ENCODE data around the gene CRACR2A.

Gene CRACR2A

DNA sequence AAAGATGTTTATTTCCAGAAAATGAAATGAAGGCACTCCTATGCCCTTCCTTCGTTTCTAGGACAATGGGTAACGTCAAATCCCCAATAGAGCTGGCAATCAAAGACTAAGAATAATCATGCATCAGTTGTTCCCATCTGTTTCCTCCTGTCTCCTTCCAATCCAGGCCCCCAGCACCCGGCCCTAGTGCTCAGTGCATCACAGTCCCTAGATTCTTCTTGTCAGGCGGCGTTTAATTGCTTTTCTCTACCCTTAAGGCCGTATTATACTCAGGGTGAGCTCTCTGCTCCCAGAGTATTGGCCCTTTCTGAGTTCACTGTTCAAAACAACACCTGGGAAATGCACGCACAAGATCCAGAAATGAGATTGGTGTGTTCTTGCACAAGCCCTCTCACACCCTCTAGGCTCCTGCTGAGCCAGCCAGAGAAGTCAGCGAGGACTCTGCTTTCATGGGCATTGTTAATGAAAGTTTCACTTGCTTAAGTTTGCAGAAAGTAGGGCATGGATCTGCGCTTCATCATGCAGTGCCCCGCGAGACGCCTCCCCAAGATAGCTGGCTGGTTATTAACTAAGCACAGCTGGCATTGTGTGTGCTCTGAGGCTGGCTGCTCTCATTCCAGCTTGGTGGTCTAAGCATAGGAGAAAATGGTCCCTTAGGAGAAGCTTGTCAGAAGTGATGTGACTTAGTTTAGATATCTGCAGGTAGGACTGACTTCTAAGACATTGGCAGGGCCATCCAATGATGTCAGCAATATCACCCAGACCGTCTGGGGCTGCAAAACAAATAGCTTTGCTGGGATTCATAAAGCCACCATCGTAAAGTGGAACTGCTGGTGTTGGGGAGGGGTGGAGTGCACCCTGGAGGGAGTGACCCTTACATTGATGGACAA is 28.7 kb downstream of the CRACR2A start:
- no peak for DNase-seq

DNA sequence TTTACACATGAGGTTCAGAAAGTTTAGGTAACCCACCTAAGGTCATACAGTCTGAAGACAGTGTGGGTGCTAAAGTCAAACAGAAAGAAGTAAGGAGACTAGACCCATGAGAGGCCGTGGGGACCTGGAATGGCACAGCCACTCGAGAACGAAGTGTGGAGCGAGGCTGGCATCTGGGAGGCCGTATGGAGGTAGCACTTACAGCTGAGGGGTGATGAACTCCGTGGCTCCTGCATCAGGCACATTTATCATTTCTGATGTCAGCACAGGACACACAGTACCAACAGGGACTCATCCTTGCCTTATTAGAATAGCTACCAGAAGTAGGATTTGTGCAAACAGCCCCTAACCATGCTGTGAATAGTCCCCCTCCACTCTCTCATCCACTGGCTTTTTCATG is 30.5 kb downstream of the CRACR2A start:
- no peak for DNase-seq

DNA sequence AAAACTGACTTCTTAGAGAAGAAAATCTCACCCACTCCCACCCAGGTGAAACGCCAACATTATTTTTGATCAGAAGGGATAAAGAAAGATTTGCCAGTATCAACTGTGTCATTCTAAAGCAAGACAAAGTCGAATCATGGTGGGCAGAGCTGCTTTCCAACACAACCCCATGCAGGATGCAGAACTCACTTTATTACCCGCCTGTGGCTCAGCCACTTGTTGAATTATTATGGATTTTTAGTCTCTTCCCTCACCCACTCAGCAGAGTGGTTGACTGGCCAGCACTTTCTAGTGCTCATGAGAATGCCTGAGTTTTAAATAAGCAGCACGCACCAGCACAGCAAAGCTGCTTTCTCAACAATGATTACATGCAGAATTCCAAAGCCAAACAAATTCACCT is 32.1 kb downstream of the CRACR2A start:
- no peak for DNase-seq

DNA sequence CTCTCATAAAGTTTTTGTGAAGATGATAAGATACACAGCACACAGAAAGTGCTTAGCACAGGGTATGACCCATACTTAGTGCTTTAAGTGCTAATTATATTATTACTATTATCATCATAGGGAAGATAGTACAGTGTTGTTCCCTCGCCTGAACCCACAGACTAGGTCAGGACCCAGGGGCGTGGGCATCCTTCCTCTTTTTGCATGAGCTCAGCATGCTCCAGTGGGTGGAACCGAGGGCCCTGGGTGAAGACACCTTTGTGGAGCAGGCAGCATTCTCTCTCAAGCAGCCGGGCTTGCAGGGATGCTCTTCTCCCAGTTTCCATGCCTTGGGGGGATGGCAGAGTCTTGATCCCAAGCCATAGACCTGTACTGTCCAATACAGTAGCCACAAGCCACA is 34.8 kb downstream of the CRACR2A start:
- no peak for DNase-seq

DNA sequence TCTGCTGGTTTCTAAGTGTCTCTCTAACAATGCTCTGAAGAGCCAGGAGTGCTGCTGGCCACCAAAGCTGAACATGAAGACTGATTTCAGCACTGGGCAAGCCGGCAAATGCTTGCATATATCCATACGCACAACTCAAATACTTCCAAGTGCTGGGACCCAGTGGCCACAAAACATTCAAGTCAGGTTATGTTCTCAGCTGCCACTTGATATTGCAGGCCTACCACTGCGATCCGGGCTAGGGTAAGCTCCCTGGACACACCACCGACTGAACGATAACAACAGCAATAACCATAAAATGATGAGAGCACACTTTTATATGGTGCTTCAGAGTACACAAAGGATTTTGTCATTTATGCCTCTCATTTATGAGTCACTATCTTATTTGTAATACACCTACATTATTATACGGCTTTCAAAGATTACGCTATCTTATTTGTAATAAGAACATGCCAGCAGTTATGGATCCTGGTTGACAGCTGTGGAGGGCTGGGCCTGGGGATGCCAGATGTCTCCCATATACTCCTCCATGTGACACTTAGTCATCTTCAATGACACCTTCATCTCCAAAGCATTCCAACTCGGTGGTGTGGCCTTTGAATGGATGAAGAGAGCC is 35.5 kb downstream of the CRACR2A start:
- DNase-seq = no peak

DNA sequence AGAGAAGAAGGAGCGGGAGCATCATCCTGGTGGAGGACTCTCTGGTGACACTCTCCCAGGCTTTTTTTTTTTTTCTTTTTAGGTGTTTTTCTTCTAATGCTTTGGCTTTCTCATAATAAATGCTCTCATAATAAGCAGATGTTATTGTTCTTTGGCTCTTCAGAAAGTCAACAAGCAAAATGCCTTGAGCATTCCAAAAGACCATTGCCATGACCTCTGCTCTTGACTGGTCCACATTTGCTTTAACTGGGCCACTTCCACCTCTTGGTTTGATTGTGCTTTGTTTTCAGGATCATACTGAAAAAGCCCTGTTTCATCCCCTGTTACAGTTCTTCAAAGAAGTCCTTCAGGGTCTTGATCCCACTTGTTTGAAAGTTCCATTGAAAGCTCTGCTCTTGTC is 36.9 kb downstream of the CRACR2A start:
- no peak for DNase-seq

DNA sequence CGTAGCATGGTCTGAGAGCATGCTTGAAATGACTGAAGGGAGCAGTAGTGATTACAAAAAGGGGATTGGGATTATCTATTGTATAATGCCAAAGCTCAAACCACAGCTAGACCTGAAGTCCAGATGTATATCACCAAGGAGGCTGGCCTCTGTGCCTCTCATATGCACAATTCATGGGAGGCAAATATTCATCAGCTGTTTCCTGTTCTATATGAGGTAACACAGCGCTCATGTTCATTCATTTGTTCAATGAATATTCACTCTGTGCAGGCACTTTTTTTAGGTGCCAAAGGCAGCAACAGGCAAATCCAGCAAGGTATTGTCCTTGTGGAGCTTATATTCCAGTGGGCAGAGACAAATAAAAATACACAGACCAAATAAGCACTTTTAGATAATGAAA is 39.0 kb downstream of the CRACR2A start:
- DNase-seq = no peak

DNA sequence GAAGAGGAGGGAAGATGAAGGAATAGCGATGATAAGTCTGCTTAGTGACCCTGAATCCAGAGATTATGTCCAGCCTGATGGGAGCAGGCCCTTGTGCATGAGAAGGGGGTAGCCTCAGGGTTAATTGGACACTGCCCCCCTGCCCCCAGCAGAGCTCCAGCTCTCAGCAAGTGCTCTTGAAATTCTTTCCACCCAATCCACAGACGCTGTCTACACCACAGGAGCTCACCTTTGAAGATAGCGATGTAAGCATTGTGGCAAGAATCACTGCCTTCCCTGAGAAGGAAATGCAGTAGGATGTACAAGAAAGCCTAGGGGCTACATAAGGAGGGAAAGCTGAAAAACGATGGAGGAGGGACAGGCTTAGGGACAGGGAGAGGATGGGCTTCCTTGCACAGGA is 39.4 kb downstream of the CRACR2A start:
- no peak for DNase-seq

DNA sequence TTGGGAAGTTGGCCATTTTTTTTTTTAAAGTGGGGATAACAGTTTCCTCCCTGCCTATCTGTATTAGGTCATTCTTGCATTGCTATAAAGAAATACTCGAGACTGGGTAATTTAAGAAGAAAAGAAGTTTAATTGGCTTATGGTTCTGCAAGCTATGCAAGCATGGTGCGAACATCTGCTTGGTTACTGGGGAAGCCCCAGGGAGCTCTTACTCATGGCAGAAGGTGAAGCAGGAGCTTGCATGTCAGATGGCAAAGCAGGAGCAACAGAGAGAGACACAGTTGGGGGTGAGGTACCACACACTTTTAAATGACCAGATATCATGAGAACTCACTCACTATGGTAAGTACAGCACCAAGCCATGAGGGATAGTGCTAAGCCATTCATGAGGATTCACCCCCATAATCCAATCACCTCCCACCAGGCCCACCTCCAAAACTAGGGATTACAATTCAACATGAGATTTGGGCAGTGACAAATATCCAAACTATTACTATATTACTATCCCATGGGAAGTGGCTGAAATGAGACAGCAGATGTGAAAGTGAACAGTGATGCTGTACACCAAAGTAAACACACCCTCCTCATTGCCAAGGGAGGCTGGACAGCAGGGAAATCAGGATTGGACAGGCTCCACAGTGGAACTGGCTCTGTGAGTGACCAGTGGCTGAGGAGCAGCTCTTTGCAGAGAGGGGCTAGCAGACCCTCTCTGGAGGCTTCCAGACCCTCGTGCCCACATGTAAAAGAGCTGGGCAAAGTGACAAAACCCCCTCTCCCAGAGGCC is 40.5 kb downstream of the CRACR2A start:
- DNase-seq = no peak

DNA sequence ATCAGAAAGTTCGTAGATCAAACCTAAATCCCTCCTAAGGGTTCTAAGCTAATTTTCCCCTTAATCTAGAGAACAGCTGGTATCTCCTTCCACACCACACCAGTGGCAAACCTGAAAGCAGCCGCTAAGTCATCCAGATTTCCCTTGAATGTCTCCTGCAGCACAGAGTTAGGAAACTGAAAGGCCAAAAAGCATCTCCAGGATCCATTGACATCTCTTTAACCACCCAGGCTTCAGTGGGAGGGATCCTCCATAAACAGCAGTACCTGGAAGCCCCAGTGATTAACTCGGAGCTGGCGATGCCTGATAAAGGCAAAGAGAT is 47.6 kb downstream of the CRACR2A start:
- DNase-seq = no peak

DNA sequence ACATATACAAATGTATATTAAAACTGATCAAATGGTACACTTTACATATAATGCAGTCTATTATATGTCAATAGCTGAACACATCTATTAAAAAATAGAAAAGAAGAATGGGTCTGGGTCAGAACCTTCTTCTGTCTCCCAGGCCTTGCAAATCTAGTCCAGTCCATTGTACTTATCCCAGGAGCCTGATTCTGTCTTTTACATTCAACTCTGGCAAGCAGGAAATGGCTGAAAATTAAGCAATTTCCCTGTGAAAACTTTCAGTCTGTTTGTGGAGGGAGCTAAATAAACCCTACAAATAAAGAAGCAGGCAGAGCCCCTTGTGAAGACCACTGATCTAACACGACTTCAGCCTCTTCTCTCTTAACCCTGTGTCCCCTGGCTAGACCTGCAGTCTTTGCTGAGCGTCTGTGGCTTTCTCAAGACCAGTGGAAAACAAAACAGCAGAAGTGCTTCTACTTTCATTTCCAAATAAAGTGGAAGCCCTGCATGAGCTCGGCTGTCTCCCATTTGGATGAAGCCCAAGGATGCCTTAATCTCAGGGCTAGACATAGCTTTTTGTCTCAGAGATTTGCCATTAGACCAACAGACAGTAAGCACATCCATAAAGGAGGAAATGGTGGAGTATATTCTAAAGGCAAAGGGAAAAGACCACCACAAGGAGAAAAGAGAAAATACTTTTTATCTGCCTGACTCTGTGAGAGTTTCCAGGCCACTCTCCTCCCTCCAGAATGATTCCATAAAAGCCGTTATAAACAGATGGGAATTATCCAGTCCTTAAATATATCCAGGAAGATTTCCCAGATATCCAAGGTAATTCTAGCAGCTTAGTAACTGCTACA is 48.2 kb downstream of the CRACR2A start:
- no peak for DNase-seq

DNA sequence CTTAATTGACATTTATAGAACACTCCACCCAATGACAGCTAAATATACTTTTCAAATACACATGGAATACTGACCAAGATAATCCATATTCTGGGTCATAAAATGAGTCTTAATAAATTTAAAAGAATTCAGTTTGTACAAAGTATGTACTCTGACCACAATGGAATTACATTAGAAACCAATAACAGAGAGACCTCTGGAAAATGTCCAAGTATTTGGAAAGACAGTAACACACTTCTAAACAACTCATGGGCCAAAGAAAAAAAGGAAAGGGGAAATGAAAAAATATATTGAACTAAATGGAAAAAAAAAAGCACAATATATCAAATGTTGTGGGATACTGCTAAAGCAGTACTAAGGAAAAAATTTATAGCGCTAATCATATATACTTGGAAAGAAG is 52.0 kb downstream of the CRACR2A start:
- no peak for DNase-seq

DNA sequence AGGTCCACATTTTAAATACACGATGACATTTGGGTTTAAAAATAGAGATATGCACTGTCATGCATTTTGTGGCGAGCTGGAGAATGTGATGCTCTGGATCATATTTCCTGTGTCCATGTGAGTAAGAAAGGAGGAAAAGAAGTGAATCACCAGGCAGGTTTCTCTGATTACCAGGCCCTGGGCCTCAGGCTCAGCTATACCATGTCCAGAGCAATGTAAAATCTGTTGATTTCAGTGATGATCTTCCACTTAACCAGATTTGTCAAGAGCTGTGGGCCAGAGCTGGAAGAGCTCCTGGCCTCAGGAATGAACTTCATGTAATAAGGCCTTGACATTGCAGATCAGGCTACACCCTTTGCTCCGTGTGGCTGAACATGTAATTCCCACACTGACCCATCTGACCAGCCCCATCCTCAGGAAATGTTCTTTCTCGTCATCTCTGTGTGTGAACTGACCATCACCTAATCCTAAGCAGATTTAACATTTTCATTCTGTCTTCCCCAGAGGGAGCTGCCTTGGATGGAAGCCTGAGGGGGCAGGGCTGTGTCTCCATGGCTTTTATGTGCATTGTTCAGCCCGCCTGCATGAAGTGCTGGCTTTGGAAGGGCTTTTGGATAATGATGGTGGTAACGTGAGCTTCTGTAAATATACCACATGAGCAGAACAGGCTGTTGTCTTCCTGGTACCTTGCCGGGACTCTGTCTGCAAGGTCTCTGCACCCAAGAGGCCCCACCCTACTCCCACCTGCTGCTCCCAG is 54.5 kb downstream of the CRACR2A start:
- peak; percentile 82 for DNase-seq

DNA sequence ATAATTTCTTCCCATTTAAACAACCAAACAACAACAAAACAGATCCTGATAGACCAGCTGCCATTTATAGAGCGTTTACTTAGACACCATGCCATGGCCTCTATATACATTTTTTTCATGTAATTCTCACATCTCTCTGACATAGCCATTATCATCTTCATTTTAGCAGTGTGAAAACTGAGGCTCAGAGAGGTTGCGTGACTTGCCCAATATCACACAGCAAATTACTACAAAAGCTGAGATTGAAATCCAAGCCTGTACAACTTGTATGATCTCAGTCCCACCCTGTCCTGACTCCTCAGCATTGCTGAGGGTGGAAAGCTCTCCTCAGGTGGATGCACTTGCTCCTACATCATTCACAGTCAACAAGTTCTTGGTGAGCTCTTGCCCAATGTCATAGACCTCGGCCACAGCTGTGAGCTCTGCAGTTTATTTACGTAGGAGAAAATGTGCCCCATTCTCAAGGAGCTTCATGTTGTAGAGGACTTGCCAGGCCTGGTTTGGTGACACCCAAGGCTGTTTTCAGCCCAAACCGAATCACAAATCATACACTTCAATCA is 55.5 kb downstream of the CRACR2A start:
- DNase-seq = no peak

DNA sequence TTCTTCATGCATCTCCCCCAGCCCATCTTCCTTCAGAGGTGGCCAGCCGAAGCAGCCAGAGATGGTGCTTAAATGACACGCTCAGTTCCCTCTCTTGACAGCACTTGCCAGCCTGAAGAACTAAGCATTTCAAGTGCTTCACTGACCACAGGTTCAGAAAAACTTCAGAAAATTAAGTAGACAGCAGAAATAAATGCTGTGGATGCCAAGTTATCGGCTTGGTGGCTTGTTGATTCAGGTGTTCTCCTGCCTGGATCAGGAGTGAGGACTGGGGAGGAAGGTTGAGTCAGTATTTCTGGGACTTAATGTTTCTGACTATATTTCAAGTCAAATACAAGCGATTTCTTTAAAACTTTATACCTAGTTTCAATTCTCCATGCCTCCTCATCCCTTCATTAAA is 58.2 kb downstream of the CRACR2A start:
- DNase-seq = no peak

DNA sequence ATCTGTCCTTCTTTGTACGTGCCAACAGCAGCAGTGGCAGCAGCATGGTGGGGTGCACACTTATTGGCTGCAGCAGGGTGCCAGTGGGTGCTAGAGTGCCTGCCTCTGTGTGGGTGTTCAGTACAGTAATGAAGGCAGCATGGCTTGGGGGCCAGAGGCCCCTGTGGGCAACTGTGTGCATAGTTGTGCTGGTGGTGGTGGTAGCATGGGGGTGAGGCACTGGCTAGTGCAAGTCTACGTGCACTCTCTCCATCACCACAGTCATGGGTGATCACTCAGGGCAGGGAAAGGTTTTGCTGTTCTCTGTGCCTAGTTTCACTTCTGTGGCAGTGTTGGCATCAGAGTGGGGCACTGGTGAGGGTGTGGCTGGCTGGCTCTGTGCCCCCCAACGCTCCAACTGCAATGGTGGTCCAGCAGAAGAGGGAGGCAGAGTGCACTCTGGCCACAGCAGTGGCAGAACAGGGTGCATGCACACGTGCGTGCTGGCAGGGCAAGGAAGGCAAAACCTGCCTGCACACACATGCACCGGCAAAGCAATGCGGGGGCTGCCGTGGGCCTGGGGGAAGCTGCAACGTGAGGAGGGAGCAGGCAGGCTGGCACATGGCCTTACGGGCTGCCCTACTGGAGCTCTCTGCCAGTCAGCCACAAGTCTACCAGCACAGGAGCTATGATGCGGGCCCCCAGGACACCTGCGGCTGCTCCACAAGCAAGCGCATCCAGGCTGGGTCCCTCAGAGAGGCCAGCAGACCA is 60.1 kb downstream of the CRACR2A start:
- DNase-seq = no peak

DNA sequence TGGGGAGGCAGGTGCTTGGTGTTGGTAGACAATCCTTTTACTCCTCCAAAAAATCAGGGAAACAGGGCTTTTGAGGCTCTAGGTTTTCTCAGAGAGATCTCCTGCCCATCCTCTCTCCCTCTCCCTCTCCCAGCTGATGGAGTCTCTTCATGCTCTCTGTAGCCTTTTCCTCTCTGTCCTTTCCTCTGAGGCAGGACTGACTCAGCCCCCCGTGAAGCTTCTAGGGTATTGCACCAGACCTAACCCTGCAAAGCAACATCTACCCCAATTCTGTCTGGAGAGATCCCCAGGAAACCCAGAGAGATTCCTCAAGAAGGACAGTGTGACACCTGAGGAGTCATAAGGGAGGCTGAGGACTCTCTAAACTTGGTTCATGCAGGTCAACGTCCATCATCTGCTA is 66.4 kb downstream of the CRACR2A start:
- no peak for DNase-seq

DNA sequence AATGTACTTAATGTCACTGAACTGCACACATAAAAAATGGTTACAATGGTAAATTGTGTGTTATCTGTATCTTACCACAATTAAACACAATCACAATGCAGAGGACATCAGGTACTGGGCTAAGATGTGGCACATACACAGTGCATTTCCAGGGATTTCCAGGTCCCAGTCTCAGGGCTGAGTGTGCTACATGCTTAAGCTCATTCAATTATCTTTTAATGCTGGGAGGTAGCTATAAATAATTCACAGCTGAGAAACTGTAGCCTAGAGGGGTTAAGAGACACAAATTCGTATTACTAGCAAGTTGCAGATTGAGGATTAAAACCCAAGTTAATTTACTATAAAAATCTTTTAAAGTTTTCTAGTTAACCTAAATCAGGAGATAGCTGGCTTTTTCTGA is 67.1 kb downstream of the CRACR2A start:
- DNase-seq = no peak

DNA sequence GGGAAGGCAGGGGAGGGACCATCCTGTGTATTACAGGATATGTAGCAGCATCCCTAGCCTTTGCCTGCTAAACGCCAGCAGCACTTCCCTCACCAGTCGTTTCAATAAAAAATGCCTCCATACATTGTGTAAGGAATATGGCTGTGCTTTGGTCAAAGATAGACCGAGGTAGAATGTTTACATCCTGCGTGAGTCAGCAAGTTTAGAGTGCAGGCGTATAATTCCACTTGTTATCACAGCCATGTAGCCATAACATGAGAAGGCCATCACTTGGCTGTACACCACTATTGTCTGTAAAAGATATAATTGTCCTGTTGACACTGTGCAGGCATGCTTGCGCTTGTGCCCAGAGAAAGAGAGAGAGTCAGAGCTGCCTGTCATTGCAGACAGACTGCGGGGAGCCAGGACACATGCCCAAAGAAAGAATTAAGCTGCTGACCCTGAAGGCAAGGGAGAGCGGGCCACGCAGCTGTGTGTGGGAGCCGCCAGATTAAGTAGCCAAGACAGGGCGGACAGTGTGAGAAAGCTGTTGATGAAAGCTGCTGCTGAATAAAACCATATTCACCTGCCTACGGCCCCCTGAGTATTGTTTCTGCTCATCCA is 68.4 kb downstream of the CRACR2A start:
- DNase-seq = no peak

DNA sequence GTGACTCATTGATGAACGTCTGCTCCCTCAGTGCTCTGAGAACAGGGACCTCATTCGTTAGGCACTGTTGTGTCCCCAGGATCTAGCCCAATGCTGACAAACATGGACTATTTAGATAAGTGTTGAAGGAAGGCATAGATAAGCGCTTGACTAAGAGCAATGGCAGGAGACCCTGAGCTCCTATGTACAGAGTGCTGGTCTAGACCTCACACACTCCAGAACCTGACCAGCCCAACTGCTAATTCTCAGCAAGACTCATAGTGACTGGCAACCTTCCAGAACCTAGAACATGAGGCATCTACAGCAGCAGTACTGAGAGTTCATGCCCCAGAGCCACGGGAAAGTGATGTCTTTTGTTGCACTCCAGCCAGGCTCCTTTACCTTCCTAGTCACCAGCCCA is 69.2 kb downstream of the CRACR2A start:
- DNase-seq = no peak

DNA sequence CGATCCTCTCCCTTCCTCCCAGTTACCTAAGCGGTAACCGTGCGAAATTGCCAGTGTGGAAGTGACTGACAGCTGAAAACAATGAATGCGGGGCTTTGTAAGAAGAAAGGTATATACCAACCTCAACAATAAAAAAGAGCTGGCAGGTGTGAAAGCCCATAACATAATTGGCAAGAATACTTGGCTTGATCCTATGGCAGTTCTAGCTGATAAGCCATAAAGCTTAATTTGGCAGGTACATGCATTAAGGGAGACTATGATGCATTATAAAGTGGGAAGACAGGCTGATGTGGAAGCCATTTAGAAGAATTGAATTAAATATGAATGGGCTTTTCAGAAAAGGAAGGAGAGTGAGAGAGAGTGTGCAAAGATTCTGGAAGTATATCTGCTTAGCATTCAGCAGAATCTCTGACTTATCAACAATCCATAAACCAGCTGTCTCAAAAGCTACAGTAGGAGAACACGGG is 71.3 kb downstream of the CRACR2A start:
- no peak for DNase-seq

Data from kidney glomerular epithelial cell (primary cell).